Left lung (tissue), 10 donors: ENCODE results near the gene SLC18A3. TPM values are rescaled to one million over a fixed set of nuclear protein-coding genes. Genes with fewer than 3 reads are reported as not detected.

Source experiments
- ATAC-seq: fragments of 200-7000 bp; cut with Tn5 transposase; one replicate; pipeline ENCODE4 v1.9.1; 2020; ENCODE audit warnings: moderate library complexity
- DNase-seq, 4 donors: peaks; one replicate each; pipeline ENCODE4 v3.0.0-alpha.2; 2013 to 2020
- H3K27ac ChIP-seq, 2 donors: fragments of 200-600 bp; sonication (generic) in 1 of 2; one replicate each; pipeline versions ENCODE4 v1.5.0 to v1.8.0; 2020 to 2021
- H3K27me3 ChIP-seq, 2 donors: fragments of 200-600 bp; sonication (generic) in 1 of 2; one replicate each; pipeline versions ENCODE4 v1.5.0 to v1.8.0; 2020 to 2021
- H3K36me3 ChIP-seq, 2 donors: fragments of 200-600 bp; sonication (generic) in 1 of 2; one replicate each; pipeline versions ENCODE4 v1.5.0 to v1.8.0; 2020 to 2021
- H3K4me1 ChIP-seq, 2 donors: fragments of 200-600 bp; one replicate each; pipeline ENCODE4 v1.8.0; 2021
- H3K4me3 ChIP-seq, 2 donors: fragments of 200-600 bp; sonication (generic) in 1 of 2; one replicate each; pipeline versions ENCODE4 v1.5.0 to v1.8.0; 2020 to 2021; ENCODE audit warnings: mild to moderate bottlenecking in 1 of 2
- H3K9me3 ChIP-seq, 2 donors: fragments of 200-600 bp; sonication (generic) in 1 of 2; one replicate each; pipeline versions ENCODE4 v1.5.0 to v1.8.0; 2020 to 2021
- CTCF ChIP-seq, 2 donors: fragments of 200-600 bp; sonication (generic) in 1 of 2; IDR thresholded peaks; one replicate each; pipeline versions ENCODE4 v1.5.0 to v1.8.0; 2021; ENCODE audit warnings: antibody characterized with exemption in 2 of 2
- intact Hi-C, 2 donors: fragments of 100-400 bp; cut with DNase I; formaldehyde crosslinking; loops; one replicate each; pipeline versions ENCODE4 v1.11.2 to v1.14.2; 2022
- polyA plus RNA-seq, 6 donors: library from polyadenylated mRNA; unstranded; fragments of 120-200 nt; gene quantifications; one replicate each; pipeline ENCODE4 v1.2.1, GENCODE V29; 2013; ENCODE audit not compliant: insufficient read length in 6 of 6
- total RNA-seq, 2 donors: library from RNA; stranded (reverse); fragmentation: NEBNext Ultra II Directional; extraction: Animal tissue kit (Norgen Biotek cat#: 25700); gene quantifications; one replicate each; pipeline ENCODE4 v1.2.1, GENCODE V29; 2021
- donor health status: DM: no; HTN: yes; CAD: no.
- donor health status: DM: no; HTN: no; CAD: no.

Gene SLC18A3
- total and polyA plus RNA-seq, 8 donors = not detected

DNA sequence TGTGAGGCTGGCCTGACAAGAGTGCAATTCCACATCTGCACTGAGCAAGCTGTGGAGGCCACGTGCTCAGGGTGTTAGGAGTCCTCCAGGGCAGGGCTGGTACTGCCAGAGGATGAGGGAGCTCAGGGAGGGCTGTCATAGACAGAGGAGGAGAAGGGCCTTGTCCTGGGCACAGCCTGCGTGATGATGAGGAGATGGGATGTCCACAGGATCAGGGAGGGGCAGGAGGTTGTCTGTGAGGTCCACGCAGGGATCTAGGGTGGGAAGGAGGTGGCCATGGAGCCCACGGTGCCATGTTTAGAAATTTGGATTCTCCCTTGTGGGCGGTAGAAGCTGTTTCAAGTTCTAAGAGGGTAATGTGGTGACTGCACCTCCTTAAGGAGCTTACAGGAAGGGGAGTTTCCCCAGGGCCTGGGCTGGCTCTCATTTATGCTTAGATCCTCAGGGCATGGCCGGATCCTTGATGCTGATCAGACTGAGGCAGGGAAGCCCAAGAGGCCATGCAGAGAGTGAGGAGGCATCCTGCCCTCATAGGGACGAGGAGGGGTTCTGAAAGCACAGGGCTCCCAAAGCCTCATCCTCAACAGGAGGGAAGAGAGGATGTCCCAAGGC, 34.0 kb downstream of the SLC18A3 start:
- no peak for TF ChIP-seq CTCF (IDR thresholded peaks at IDR 0.05)
- Histone ChIP-seq H3K9me3 (no peaks in the 10 kb centered on the region), H3K4me1 (no peaks in the 10 kb centered on the region), H3K4me3 (no peak overlapping the region), H3K27me3 (peaks cover 0 to 36% of the 10 kb centered on the region in 2 donors), H3K36me3 (no peaks in the 10 kb centered on the region), H3K27ac (no peak overlapping the region)
- ATAC-seq (no peak), DNase-seq (no peak)
- intact Hi-C loops = no loop called here

GRCh38 chr10:49645417-49645816, 35.3 kb downstream of the SLC18A3 start:
- Histone ChIP-seq H3K9me3 (no peaks in the 10 kb centered on the region), H3K27ac (no peak overlapping the region), H3K4me1 (no peaks in the 10 kb centered on the region), H3K27me3 (peaks cover 0 to 28% of the 10 kb centered on the region in 2 donors), H3K36me3 (no peaks in the 10 kb centered on the region), H3K4me3 (no peak overlapping the region)
- DNase-seq (no peak), ATAC-seq (no peak)
- intact Hi-C loops = no loop called here
- no peak for TF ChIP-seq CTCF (IDR thresholded peaks at IDR 0.05)

DNA sequence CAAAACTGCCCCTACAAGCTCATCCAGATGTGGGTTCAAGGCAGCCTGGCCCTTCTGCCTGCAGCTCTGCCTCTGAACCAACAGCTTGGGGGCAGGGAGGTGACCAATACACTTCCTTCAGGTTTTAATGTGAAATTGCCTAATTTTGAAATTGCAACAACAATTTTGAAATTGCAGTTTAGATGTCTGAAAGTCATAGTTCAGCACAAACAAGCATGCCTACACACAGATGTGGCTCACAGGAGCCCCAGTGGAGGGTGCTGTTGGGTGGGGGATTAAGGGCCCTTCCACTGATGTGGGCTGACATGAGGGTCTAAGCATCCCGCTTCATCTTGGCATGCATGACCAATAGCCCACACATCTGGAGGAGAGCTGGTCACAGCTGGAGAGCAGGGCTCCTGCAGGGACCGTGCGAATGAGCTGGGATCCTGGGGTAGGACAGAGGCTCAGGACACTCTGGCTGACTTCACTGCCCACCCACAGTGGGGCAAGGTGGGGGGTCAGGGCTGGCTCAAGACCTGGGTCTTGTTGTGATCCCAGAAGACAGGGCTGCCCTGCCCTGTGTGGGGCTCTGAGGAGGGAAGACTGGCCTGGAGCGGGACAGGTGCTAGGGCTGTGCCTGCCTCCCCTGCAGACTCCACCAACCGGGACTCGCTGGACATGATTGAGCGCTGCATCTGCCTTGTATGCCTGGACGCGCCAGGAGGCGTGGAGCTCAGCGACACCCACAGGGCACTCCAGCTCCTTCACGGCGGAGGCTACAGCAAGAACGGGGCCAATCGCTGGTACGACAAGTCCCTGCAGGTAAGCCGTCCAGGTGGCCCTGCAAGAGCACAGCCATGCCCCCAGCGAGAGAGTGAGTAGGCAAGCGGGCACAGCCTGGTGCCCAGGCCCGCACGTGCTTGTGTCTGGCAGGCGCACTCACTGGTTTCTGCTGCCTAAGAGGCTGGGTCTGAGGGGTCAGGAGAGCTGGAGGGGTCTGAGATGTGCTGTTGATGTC, 36.1 kb downstream of the SLC18A3 start:
- Histone ChIP-seq H3K36me3 (no peaks in the 10 kb centered on the region), H3K4me1 (no peaks in the 10 kb centered on the region), H3K4me3 (no peak overlapping the region), H3K27me3 (peaks cover 0 to 29% of the 10 kb centered on the region in 2 donors), H3K9me3 (no peaks in the 10 kb centered on the region), H3K27ac (no peak overlapping the region)
- intact Hi-C loops = no loop called here
- ATAC-seq = no peak
- DNase-seq = no peak
- TF ChIP-seq CTCF (IDR thresholded peaks at IDR 0.05) = no peak

GRCh38 chr10:49647554-49647953, 37.4 kb downstream of the SLC18A3 start:
- no peak overlapping the region for H3K27ac ChIP-seq
- H3K36me3 ChIP-seq = no peaks in the 10 kb centered on the region
- DNase-seq = no peak
- no peak for ATAC-seq
- no peak overlapping the region for H3K4me3 ChIP-seq
- no peaks in the 10 kb centered on the region for H3K9me3 ChIP-seq
- no peaks in the 10 kb centered on the region for H3K4me1 ChIP-seq
- TF ChIP-seq CTCF (IDR thresholded peaks at IDR 0.05) = no peak
- intact Hi-C loops = no loop called here
- H3K27me3 ChIP-seq = peaks cover 0 to 20% of the 10 kb centered on the region in 2 donors
